Pons (tissue), 1 donor: Measurements from ENCODE around the gene MYO18B.

Source experiments
- DNase-seq: peaks from one replicate; pipeline ENCODE4 v3.0.0-alpha.2; 2016; ENCODE audit warnings: low spot score

Gene MYO18B

DNA sequence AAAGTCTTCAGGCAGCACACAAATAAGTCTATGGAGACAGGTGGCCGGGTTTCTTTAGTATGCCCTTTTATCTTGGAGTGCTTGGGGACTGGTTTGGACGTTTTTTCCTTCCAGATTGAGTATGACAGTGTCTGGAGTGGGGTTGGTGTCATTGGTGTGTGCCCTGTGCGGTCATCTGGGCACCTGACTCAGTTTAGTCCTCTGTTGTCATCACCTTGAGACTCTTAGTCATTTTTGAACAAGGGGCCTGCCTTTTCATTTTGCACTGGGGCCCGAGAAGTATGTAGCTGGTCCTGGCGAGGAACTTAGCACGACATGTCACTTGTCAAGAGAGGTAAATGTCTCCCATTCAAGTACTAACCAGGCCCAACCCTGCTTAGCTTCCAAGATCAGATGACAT is 27.2 kb upstream of the MYO18B start:
- no peak for DNase-seq

DNA sequence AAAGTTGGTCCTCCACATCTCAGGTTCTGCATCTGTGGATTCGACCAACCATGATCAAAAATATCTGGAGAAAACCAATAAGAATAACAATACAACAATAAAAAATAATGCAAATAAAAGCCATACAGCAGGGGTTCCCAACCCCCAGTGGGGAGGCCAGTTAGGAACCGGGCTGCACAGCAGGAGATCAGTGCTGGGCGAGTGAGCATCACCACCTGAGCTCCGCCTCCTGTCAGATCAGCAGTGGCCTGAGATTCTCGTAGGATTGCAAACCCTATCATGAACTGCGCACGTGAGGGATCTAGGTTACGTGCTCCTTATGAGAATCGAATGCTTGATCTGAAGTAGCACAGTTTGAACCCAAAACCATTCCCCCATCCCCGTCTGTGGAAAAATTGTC is 25.4 kb upstream of the MYO18B start:
- DNase-seq, result no peak

- DNase-seq, result no peak
Observed at GRCh38 chr22:25718135-25718840, 23.7 kb upstream of the MYO18B start.

DNA sequence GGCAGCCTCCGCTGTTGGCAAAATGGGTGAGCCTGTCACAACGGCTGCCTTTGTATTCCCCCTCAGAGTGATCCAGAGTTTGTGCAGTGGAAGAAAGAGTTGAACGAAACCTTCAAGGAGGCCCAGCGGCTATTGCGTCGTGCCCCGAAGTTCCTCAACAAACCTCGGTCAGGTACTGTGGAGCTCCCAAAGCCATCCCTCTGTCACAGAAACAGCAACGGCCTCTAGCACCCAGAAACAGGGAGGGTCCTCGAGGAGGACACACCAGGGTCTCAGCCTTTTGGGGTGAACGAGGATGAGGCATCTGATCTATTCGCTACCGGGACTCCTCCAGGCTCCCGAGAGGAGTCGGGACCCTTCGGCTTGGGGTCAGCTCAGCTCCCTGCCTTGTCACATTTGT is 19.8 kb upstream of the MYO18B start:
- DNase-seq, result no peak

- DNase-seq, result no peak
Observed at GRCh38 chr22:25722626-25723025, 19.4 kb upstream of the MYO18B start.

DNA sequence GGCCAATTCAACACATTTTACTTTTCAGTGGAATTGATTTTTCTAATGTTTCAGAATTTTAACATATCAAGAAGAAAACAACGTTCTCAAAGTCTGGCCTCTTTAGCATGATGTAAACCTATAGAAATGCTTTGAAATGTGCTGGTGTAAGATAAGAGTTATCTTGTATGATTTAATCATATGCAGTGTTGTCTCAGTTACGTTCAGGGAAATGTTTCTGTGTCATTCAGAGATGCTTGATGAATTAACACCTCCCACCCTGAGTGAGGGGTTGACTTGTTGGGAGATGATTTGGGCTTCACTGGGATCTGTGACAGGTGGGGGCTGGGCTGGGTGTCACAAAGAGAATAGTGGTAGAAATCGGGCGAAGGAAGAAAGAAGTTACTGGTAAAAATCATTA is 15.7 kb upstream of the MYO18B start:
- no peak for DNase-seq

DNA sequence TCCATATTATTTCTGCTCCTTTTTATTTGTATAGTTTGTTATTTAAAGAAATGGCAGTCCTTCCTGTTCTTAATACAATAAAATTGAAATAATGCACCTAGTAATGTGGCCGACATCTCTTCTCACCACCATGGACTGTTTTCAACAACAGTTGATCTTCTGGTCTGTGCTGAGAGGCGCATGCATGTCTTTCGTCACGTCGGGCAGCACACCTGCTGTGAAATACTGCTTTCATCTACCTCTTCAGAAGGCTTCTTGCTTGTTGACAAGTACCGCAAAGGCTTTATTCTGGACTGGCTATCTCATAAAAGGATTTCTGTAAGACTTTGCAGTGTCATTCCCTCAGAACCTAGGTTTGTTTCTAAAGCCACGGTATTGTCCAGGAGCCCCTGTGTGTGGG is 13.9 kb upstream of the MYO18B start:
- no peak for DNase-seq

GRCh38 chr22:25729016-25729995 is 12.7 kb upstream of the MYO18B start:
- DNase-seq, result no peak

DNA sequence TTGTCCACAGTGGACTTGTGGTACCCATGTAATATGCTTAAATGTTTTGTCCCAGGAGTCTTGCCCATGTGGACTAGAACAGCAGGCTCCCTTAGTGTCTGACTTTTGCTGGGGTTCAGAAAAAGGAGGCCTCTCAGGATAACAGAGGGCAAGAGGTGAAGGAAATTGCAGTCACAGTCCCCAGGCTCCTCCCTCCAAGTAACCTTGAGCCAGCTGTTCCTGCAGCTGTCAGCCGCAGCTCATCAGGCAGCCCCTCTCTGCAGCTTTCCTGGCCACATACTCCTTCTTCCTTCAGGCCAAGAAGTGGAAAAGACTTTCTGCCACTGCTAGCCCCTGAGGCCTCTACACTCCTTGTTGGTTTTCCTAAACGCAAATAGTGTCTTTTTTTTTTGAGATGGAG is 6.3 kb upstream of the MYO18B start:
- no peak for DNase-seq

- no peak for DNase-seq
Observed at GRCh38 chr22:25736378-25737011, 5.5 kb upstream of the MYO18B start.

DNA sequence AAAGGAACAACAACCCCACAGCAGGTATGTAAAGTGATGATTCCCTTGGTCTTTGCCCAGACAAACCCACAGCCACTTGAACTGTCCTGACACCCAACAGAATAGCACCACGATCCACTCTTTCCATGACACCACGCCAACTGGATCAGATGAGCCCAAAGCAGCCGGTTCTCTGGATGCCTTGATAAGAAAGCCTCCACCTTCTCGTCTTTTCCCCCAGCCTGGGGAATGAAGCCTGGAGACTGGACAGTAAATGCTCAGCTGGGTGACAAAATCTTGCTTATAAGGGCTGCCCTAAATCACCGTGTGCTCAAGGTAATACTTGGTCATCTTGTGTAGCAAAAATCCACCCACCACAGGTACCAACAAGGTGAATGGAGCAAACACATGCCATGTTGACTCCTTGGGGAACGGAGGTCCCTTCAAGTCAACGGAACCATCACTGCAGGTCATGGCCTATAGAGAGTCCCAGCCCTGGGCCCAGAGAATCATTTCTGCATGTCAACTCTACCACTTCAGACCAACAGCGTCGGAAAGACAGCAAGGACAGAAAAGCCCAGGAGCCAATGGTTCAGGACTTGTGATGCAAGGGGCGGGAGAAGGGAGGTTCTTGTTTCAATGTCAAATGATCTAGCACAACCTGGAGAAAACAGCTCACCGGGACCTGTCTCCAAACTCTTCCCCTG is 2.2 kb upstream of the MYO18B start:
- DNase-seq, result no peak

DNA sequence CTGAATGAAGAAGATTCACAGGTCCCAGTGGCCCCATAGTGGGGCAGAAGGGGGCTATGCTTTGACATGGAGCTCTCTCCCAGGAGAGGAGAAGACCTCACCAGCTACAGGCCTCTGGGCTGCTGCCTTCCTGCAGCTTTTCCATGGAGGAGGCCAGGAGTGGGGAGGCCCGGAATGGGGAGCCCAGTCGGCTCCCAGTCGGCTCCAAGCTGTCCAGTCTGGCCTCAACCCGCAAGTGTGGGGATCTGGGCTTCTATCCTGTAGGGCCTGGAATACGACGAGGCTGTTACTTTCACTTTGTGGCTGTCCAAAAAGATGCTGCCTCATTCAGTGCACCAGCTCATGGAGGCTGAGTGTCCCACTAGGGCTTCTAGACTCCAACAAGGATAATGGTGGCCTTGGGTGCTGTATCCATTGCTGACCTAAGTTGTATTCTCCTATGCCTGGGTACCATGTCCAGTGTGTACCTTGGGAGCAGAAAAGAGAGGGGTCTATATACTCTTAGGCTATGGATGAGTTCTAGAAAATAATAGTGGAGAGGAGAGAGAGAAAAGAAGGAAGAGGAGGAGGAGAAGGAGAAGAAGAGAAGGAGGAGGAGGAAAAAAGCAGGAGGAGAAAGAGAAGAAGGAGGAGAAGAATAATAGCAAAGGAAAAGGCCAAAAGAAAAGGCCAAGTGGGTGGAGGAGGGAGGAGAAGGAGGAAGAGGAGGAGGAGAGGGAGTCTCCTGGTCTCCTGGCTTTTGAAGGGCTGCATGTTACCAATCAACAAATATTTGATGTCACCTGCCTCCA is 1.1 kb downstream of the MYO18B start:
- DNase-seq, result no peak

- DNase-seq, result no peak
Observed at GRCh38 chr22:25744694-25745093, 2.7 kb downstream of the MYO18B start.

- DNase-seq, result no peak
Observed at GRCh38 chr22:25745341-25746011, 3.5 kb downstream of the MYO18B start.

GRCh38 chr22:25746012-25746373 is 4.0 kb downstream of the MYO18B start:
- DNase-seq, result no peak

GRCh38 chr22:25747245-25747944 is 5.4 kb downstream of the MYO18B start:
- no peak for DNase-seq

GRCh38 chr22:25748140-25748539 is 6.2 kb downstream of the MYO18B start:
- DNase-seq, result no peak

- DNase-seq, result no peak
Observed at GRCh38 chr22:25748704-25749103, 6.7 kb downstream of the MYO18B start.

DNA sequence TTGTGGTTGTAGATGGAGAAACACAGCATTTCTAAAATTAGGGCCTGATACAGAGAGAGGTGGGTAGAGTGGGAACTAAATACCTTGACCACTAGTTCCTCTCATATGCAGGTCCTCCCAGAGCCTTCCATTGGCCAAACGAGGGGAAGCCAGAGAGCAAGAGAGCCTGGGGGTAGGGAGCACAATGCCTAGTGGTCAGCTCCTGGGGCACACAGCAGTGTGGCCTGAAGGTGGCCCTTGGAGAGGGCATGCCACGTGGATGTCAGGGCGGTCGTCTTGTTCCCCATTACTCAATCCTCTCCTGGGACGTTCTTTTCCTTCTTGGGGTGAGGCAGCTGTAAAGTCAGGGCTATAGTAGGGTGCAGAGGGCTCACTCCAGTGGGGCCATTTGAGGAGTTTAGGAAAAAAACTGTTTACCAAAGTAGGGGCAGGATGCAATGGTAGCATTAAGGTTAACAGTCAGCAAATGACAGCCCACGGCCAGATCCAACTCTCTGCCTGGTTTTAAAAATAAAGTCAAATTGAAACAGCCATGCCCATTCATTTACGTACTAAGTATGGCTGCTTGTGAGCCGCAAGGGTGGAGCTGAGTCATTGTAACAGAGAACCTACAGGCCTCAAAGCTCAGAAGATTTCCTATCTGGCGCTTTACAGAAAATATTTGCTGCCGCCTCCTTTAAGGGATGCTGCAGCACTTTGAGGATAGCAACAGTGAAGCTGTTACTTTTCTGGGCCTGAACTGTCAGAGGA is 7.6 kb downstream of the MYO18B start:
- DNase-seq, result no peak
